NCI-H1436 (cell line): ENCODE data around the gene OBI1.

Experiments
- DNase-seq: peaks from one replicate; lab custom pipeline; 2025; lab: John Stamatoyannopoulos, UW

OBI1 gene

GRCh38 chr13:78576261-78576660 is 82.7 kb downstream of the OBI1 start:
- no peak for DNase-seq

DNA sequence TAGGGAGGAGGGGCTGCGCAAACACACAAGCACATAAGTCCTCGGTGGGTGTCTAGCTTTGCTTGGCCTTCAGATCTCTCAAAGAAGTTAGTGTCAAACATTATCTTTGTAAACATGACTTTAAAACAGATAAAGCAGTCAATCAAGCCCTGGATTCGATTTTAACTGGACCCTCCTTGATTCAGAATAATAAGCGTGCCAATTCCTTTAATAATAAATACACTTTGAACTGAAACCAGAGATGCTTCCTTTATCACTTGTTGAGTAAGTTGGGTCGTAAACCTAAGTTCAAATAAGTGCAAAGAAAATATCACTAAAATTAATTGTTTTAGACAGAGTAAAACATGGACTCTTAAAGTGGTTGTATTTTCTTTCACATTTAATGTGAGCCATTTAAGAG is 86.5 kb downstream of the OBI1 start:
- no peak for DNase-seq

- no peak for DNase-seq
These were observed 89.9 kb downstream of the OBI1 start for GRCh38 chr13:78569029-78569428.

DNA sequence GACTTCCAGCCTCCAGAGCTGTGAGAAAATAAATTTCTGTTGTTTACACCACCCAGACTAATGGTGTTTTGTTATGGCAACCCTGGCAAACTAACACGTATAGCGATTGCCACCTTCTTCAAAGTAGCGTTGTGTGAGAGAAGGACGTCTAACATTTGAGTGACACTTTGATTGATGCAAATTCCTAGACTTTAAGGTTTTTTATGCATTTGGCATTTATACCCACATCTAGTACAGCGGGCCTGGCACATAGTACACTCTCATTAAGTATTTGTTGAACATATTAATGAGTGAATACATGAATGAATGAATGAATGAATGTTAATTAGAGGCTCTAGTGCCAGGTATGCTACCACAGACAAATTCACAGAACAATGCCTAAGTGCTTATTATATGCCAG is 92.3 kb downstream of the OBI1 start:
- no peak for DNase-seq
